AML-193 (cell line): ENCODE results near the gene WNT7A.

Source experiments
- DNase-seq, 2 experiments: peaks; one replicate each; lab custom pipeline; 2025; lab: John Stamatoyannopoulos, UW

Gene WNT7A

GRCh38 chr3:13845806-13846205 is 34.1 kb downstream of the WNT7A start:
- no peak for DNase-seq

- no peak for DNase-seq
These were observed 35.0 kb downstream of the WNT7A start for GRCh38 chr3:13844911-13845310.

DNA sequence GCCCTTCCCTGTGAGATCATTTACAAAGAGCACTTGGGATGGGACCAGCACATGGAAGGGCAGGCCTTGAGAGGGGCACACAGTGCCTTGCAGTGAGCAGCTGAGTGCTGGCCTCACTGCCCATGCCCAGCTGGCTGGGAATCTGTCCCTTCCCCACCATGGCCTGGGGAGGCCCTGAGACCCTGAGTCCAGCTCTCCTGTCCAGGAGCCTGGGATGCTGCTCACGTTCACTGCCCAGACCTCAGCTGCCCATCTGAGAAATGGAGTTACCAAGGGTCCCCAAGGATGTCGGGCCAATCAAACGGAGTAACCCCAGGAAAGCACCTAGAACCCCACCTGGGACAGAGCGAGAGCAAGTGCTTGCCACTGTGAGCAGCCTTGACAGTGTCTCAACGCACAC is 35.6 kb downstream of the WNT7A start:
- DNase-seq: no peak

- DNase-seq: no peak
These were observed 36.5 kb downstream of the WNT7A start for GRCh38 chr3:13843351-13843750.

DNA sequence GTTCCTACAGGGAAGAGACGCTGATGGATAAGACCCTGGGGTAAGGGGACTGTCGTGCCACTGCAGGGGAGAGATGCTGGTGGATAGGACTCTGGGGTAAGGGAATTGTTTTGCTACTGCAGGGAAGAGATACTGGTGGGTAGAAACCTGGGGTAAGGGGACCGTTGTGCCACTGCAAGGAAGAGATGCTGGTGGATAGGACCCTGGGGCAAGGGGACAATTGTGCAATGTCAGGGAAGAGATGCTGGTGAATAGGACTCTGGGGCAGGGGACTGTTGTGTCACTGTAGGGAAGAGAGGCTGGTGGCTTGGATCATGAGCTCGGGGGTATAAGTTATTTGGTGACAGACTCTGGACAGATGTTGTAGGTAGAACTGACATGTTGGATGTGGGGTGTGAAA is 37.6 kb downstream of the WNT7A start:
- DNase-seq: no peak

DNA sequence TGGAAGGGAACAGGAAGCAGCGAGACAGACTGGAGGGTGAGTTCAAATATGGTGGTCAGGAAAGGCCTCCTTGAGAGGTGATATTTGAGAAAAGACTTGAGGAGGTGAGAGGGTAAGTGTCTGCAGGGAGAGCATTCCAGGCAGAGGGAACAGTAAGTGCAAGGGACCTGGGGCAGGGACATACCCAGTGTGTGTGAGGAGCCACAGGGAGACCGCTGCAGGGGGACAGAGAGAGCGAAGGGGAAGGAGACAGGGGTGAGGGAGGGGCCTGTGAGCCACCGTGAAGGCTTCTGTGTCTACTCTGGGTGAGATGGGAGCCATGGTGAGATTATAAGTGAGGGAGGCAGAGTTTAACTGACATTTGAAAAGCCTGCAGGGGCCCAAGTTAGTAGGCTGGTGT is 38.0 kb downstream of the WNT7A start:
- no peak for DNase-seq

- no peak for DNase-seq
These were observed 38.7 kb downstream of the WNT7A start for GRCh38 chr3:13841141-13841540.

GRCh38 chr3:13840456-13840855 is 39.4 kb downstream of the WNT7A start:
- no peak for DNase-seq

- DNase-seq: no peak
These were observed 40.0 kb downstream of the WNT7A start for GRCh38 chr3:13839726-13840340.

GRCh38 chr3:13839253-13839652 is 40.6 kb downstream of the WNT7A start:
- no peak for DNase-seq

GRCh38 chr3:13838421-13838820 is 41.5 kb downstream of the WNT7A start:
- DNase-seq: no peak

- DNase-seq: no peak
These were observed 42.1 kb downstream of the WNT7A start for GRCh38 chr3:13837751-13838150.

GRCh38 chr3:13836658-13837587 is 42.9 kb downstream of the WNT7A start:
- no peak for DNase-seq

- DNase-seq: no peak
These were observed 44.6 kb downstream of the WNT7A start for GRCh38 chr3:13835246-13835645.

GRCh38 chr3:13834258-13835035 is 45.4 kb downstream of the WNT7A start:
- DNase-seq: no peak

DNA sequence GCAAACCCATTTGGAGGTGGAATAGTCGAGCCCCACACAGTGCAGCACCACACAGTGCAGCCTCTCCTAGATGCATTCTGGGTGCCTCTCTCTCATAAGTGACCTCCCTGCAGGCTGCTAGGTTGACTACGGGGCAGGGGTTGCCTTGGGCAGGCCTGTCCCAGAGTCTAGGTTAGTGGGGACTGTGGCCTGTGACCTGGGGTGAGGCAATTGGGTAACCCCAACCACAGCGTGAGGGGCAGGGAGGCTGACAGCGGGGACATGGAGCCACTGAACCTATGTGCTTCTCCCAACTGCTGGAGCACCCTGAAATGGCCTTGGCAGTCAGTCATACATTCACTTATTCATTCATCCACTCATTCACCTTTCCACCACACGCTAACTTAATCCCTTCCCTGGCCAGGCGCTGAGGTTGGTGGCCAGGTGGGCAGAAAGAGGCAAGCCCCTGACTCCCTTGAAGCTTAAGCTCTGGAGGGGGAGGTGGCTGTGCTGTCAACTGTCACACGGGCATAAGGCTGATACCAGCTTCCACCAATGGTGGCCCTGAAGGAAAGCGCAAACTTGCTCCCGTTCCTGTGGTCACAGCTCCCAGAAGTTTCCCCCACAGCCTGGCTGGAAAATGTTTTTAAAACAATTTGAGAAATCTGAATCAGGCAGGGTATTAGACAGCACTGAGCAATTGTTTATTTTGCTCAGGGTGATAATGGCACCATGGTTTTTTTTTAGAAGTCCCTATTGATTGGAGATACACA is 46.2 kb downstream of the WNT7A start:
- DNase-seq: no peak

DNA sequence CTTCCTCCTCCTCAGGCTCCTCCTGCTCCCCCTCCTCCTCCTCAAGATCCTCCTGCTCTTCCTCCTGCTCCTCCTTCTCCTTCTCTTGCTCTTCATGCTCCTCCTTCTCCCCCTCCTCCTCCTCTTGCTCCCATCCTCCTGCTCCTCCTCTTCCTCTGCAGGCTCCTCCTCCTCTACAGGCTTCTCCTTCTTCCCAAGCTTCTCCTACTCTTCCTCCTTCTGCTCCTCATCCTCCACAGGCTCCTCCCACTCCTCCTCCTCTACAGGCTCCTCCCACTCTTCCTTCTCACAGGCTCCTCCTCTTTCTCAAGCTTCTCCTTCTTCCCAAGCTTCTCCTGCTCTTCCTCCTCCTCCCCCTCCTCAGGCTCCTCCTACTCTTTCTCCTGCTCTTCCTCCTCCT is 47.7 kb downstream of the WNT7A start:
- DNase-seq: no peak

DNA sequence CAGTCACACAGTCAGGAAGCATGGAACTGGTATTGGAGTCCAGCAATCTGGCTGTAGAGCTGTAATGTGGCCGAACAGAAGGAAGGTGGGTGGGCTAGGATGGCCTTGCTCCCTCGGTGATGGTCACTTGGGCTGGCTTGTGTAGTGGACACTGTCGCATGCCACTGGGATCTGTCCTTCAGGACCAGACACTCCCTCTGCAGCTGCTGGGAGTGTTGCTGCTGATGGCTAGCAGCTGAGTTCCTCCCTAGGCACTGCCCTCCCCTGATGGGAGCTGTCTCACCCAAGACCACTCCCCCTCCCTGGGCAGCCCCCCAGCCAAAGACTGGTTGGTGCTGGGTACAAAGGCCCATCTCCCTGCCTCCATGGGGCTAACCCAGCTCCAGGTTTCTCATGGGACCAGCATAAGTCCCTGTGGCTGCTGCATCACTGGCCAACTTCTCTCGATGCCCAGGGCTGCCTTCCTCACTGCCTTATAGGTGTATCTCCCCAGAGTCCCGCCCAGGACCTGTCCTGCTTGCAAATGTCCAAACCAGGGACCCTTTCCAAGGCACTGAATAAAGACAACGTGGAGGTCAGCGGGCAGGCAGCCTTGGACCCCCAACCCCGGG is 48.4 kb downstream of the WNT7A start:
- DNase-seq: no peak

GRCh38 chr3:13829311-13829710 is 50.6 kb downstream of the WNT7A start:
- DNase-seq: no peak

- no peak for DNase-seq
These were observed 51.2 kb downstream of the WNT7A start for GRCh38 chr3:13828501-13829265.

GRCh38 chr3:13827699-13828098 is 52.2 kb downstream of the WNT7A start:
- DNase-seq: no peak
